Measurements from ENCODE around the gene OPTN.
A peak's percentile ranks its signal among the peaks of the same experiment; 100 is the strongest.
"Not testable (repeated sequence)": the region's sequence is repeated elsewhere in the genome, so short reads cannot be mapped to it uniquely, and the experiment has no call there.

Gene OPTN

DNA sequence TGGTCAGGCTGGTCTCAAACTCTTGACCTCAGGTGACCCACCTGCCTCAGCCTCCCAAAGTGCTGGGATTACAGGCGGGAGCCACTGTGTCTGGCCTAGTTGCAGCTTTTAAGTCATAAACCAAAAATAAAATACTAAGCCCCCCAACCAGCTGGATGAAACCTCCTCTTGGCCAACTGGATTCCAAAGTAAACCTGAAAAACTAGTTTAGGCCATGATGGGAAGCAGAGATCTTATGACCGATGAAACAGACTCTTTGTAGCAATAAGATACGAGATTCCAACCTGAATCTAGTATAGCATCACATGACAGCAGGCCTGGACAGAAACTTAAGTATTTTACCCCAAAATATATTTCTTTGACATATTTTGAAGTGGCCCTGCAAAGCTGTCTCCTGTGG, 52.3 kb downstream of the OPTN start:
- no peak for DNase-seq (ENCODE audit: low read depth, low spot score)
- H3K9ac ChIP-seq (ENCODE audit: insufficient read length) = no peak overlapping the region
- no peaks in the 10 kb centered on the region for H3K9me3 ChIP-seq (ENCODE audit: low read depth, low read length)
- TF ChIP-seq POLR2AphosphoS5 (IDR thresholded peaks at IDR 0.05; ENCODE audit: borderline replicate concordance, low read depth, low read length) (no peak), FOXP2 (optimal IDR thresholded peaks at IDR 0.05; ENCODE audit: control extremely low read depth, extremely low read length, insufficient read depth) (no peak), EZH2 (IDR thresholded peaks at IDR 0.05) (no peak)
- no peaks in the 10 kb centered on the region for H3K36me3 ChIP-seq (ENCODE audit: insufficient read depth, low read length)
- no peak overlapping the region for H3K27ac ChIP-seq
- no peak overlapping the region for H3K4me3 ChIP-seq

DNA sequence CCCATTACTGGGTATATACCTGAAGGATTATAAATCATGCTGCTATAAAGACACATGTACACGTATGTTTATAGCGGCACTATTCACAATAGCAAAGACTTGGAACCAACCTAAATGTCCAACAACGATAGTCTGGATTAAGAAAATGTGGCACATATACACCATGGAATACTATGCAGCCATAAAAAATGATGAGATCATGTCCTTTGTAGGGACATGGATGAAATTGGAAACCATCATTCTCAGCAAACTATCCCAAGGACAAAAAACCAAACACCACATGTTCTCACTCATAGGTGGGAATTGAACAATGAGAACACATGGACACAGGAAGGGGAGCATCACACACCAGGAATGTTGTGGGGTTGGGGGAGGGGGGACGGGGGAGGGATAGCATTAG, 55.9 kb downstream of the OPTN start:
- not testable (repeated sequence) for H3K4me3 ChIP-seq; H3K9me3 ChIP-seq (ENCODE audit: low read depth, low read length); H3K9ac ChIP-seq (ENCODE audit: insufficient read length); H3K27ac ChIP-seq; H3K36me3 ChIP-seq (ENCODE audit: insufficient read depth, low read length); DNase-seq (ENCODE audit: low read depth, low spot score)

GRCh38 chr10:13158401-13158800, 58.4 kb downstream of the OPTN start:
- no peak for TF ChIP-seq POLR2AphosphoS5 (IDR thresholded peaks at IDR 0.05; ENCODE audit: borderline replicate concordance, low read depth, low read length)
- TF ChIP-seq EZH2 (IDR thresholded peaks at IDR 0.05) = no peak
- TF ChIP-seq FOXP2 (optimal IDR thresholded peaks at IDR 0.05; ENCODE audit: control extremely low read depth, extremely low read length, insufficient read depth) = no peak
- DNase-seq (ENCODE audit: low read depth, low spot score) = no peak

DNA sequence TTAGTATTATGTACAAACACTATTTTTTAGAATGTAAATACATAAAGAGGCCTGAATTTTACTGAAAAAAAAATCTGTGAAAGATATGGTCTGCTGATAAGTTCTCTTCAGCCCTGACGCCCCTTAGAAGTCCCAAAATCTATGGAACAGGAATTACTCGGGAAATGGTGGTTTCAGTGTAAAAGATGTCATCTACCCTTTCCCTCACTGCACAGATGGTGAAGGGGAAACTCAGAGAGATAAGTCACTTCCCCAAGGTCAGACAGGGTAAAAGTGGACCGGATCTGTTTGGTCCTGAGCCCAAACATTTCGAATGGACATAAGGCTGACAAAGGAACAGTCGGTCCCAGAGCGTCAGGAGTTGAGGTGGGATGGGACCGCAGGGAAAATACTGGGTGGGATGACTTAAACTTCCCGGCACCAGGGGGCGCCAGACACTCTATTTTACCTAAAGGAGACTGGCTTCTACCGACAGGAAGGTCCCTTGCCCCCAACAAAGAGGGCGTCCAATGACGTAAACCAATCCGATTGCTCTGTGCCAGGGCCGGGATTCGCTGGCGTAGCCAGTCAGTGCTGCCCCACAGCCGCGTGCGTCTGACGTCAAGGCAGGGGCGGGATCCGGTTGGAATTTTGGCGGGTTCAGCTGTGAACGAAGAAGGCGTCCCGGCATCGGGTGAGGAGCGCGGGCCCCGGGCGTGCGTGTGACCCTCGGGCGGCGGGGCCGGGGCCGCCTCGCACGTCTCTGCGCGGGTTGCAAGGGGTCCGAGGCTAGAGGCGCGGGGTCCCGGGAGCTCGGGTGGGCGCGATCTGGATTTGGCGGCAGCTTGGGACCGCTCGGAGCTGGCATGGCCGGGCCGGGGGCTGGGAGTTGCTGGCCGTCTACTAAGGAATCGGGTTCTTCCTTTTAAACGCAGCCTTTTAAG, 61.2 kb downstream of the OPTN start, which contains the start of gene MCM10:
MCM10 (plus strand) TSS at position 625 of the 923 bp plus-strand sequence. CDS start 2,645 bp downstream, outside the sequence.
- TF ChIP-seq POLR2AphosphoS5 (IDR thresholded peaks at IDR 0.05; ENCODE audit: borderline replicate concordance, low read depth, low read length) = peak; percentile 59; the same call in 1 of the 2 replicates
- no peak for TF ChIP-seq FOXP2 (optimal IDR thresholded peaks at IDR 0.05; ENCODE audit: control extremely low read depth, extremely low read length, insufficient read depth)
- no peak for TF ChIP-seq EZH2 (IDR thresholded peaks at IDR 0.05)
- peak within 1 kb of the TSS; percentile 80 for H3K9ac ChIP-seq (ENCODE audit: insufficient read length)
- H3K27ac ChIP-seq = no peak within 1 kb of the TSS
- H3K9me3 ChIP-seq (ENCODE audit: low read depth, low read length) = no peaks in the 10 kb centered on the region
- H3K4me3 ChIP-seq = peak within 1 kb of the TSS; percentile 84
- DNase-seq (ENCODE audit: low read depth, low spot score) = peak; percentile 86
- peaks cover 4% of the 10 kb centered on the region; the same call in 1 of the 2 replicates for H3K36me3 ChIP-seq (ENCODE audit: insufficient read depth, low read length)

More at GRCh38 chr10:13158401-13158800, 58.4 kb downstream of the OPTN start:
- Histone ChIP-seq H3K9ac (ENCODE audit: insufficient read length) (no peak overlapping the region), H3K27ac (no peak overlapping the region), H3K4me3 (no peak overlapping the region), H3K9me3 (ENCODE audit: low read depth, low read length) (no peaks in the 10 kb centered on the region), H3K36me3 (ENCODE audit: insufficient read depth, low read length) (no peaks in the 10 kb centered on the region)

DNA sequence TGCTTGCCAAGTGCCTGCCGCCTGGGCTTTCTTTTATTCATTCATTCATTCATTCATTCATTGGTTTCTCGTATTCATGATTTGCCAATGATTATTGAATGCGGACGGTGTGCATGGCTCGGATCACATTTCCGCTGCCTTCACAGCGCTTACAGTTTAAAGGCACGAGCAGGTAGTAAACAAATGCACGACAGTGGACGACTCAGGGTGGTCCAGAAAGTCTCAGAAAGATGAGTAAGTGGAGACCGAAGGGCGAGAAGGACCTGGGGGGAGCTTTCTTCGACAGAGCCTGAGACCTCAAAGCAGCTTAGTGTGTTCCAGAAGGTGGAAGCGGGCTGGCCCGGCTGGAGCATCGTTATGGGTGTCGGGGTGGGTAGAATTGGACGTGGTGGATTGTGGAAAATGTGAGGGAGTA, 61.9 kb downstream of the OPTN start:
- no peak for TF ChIP-seq POLR2AphosphoS5 (IDR thresholded peaks at IDR 0.05; ENCODE audit: borderline replicate concordance, low read depth, low read length)
- no peak for TF ChIP-seq FOXP2 (optimal IDR thresholded peaks at IDR 0.05; ENCODE audit: control extremely low read depth, extremely low read length, insufficient read depth)
- TF ChIP-seq EZH2 (IDR thresholded peaks at IDR 0.05) = no peak
- Histone ChIP-seq H3K4me3 (peak overlapping the region; percentile 84), H3K9me3 (ENCODE audit: low read depth, low read length) (no peaks in the 10 kb centered on the region), H3K27ac (no peak overlapping the region), H3K9ac (ENCODE audit: insufficient read length) (peak overlapping the region; percentile 80), H3K36me3 (ENCODE audit: insufficient read depth, low read length) (peaks cover 4% of the 10 kb centered on the region; the same call in 1 of the 2 replicates)
- DNase-seq (ENCODE audit: low read depth, low spot score) = no peak

DNA sequence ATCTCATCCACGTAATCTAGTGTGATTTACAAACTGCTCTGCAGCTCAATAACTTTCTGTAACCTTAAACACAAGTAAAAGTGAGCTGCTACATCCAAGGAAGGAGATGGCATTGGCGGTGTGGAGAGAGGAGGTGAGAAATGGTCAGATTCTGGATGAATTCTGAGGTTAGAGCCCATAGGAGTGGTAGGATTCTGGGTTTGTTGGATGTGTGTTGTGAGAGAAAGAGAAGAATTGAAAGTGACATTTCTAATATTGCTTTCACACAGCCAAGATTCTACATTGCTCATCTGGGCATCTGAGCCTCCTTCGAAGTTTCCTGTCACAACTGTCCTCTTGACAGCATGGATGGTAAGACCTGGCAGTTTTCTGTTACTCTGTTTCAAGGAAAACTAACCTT, 63.9 kb downstream of the OPTN start:
- Histone ChIP-seq H3K9me3 (ENCODE audit: low read depth, low read length) (no peaks in the 10 kb centered on the region), H3K36me3 (ENCODE audit: insufficient read depth, low read length) (peaks cover 4% of the 10 kb centered on the region; the same call in 1 of the 2 replicates), H3K27ac (no peak overlapping the region), H3K9ac (ENCODE audit: insufficient read length) (no peak overlapping the region), H3K4me3 (no peak overlapping the region)
- TF ChIP-seq EZH2 (IDR thresholded peaks at IDR 0.05) (no peak), POLR2AphosphoS5 (IDR thresholded peaks at IDR 0.05; ENCODE audit: borderline replicate concordance, low read depth, low read length) (no peak), FOXP2 (optimal IDR thresholded peaks at IDR 0.05; ENCODE audit: control extremely low read depth, extremely low read length, insufficient read depth) (no peak)
- no peak for DNase-seq (ENCODE audit: low read depth, low spot score)

- no peak for TF ChIP-seq POLR2AphosphoS5 (IDR thresholded peaks at IDR 0.05; ENCODE audit: borderline replicate concordance, low read depth, low read length)
- no peak for TF ChIP-seq FOXP2 (optimal IDR thresholded peaks at IDR 0.05; ENCODE audit: control extremely low read depth, extremely low read length, insufficient read depth)
- no peak for TF ChIP-seq EZH2 (IDR thresholded peaks at IDR 0.05)
Observed at GRCh38 chr10:13165177-13165576, 65.2 kb downstream of the OPTN start.

DNA sequence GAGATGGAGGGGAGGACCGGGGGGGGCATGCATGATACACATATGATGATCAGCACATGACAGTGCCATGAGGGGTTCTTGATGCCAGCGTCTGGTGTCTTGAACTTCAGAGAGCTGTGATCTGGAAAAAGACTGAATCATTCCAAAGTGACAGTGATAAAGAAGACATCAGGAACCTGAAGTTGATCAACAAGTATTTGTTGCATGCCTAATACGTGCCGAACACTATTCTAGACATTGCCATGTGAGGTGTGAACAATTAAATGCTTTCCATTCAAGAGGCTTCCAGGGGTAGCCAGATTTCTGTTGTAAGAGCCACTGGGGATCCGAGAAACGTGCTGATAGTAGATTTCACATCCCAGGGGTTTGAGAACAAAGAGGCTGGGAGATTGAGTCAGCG, 67.6 kb downstream of the OPTN start:
- DNase-seq (ENCODE audit: low read depth, low spot score) = no peak
- H3K9me3 ChIP-seq (ENCODE audit: low read depth, low read length) = no peaks in the 10 kb centered on the region
- peaks cover 9% of the 10 kb centered on the region; the same call in 1 of the 2 replicates for H3K36me3 ChIP-seq (ENCODE audit: insufficient read depth, low read length)
- no peak overlapping the region for H3K27ac ChIP-seq
- no peak for TF ChIP-seq POLR2AphosphoS5 (IDR thresholded peaks at IDR 0.05; ENCODE audit: borderline replicate concordance, low read depth, low read length)
- TF ChIP-seq EZH2 (IDR thresholded peaks at IDR 0.05) = no peak
- no peak for TF ChIP-seq FOXP2 (optimal IDR thresholded peaks at IDR 0.05; ENCODE audit: control extremely low read depth, extremely low read length, insufficient read depth)
- no peak overlapping the region for H3K4me3 ChIP-seq
- no peak overlapping the region for H3K9ac ChIP-seq (ENCODE audit: insufficient read length)

More at GRCh38 chr10:13165177-13165576, 65.2 kb downstream of the OPTN start:
- Histone ChIP-seq H3K9ac (ENCODE audit: insufficient read length) (no peak overlapping the region), H3K36me3 (ENCODE audit: insufficient read depth, low read length) (peaks cover 4% of the 10 kb centered on the region; the same call in 1 of the 2 replicates), H3K4me3 (no peak overlapping the region), H3K9me3 (ENCODE audit: low read depth, low read length) (no peaks in the 10 kb centered on the region), H3K27ac (no peak overlapping the region)
- no peak for DNase-seq (ENCODE audit: low read depth, low spot score)
